SH-SY5Y (cell line): ENCODE results near the gene ZFP1.

ENCODE experiments used
- GATA2 ChIP-seq: IDR thresholded peaks from 2 replicates; pipeline ENCODE4 v1.6.1; 2011; ENCODE audit warnings: mild to moderate bottlenecking, low read depth, low read length
- GATA3 ChIP-seq: IDR thresholded peaks from 2 replicates; pipeline ENCODE4 v1.6.1; 2011; ENCODE audit warnings: low read depth, mild to moderate bottlenecking, low read length, moderate library complexity

DNA sequence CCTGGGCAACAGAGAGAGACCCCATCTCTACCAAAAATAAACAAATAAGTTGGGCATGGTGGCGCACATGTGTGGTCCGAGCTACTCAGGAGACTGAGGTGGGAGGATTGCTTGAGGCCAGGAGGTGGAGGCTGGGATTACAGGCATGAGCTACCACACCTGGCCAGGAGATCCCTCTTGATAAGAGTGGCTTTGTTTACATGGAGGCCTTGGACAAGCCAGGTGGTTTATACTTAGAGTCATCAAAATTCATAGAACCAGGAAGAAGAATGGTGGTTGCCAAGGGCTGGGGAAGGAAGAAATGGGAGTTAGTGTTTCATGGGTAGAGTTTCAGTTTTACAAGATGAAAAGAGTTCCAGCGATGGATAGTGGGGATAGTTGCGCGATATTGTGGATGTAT lies 8.8 kb upstream of the ZFP1 start:
- TF ChIP-seq GATA2, result no peak
- TF ChIP-seq GATA3, result no peak
